ENCODE measurements around the gene NID1.

Gene NID1

GRCh38 chr1:236035681-236036101 lies 29.2 kb downstream of the NID1 start:
- peak overlapping the region; percentile 27 for H3K9ac ChIP-seq (ENCODE audit: low read depth, low read length)
- H3K4me1 ChIP-seq (ENCODE audit: control insufficient read depth, insufficient read depth, low read length), result peaks cover 28% of the 10 kb centered on the region
- H3K36me3 ChIP-seq (ENCODE audit: insufficient read depth, low read length), result peaks cover 52% of the 10 kb centered on the region

GRCh38 chr1:236033336-236033735 lies 31.6 kb downstream of the NID1 start:
- H3K36me3 ChIP-seq (ENCODE audit: insufficient read depth, low read length), result peaks cover 55% of the 10 kb centered on the region

More at GRCh38 chr1:236035681-236036101, 29.2 kb downstream of the NID1 start:
- H3K4me2 ChIP-seq (ENCODE audit: low read length), result no peak overlapping the region
- H3K27me3 ChIP-seq (ENCODE audit: control insufficient read depth, insufficient read depth, low read length), result no peaks in the 10 kb centered on the region
- no peaks in the 10 kb centered on the region for H3K9me3 ChIP-seq (replicated peaks; ENCODE audit: low read length)
- no peak overlapping the region for H3K4me3 ChIP-seq (ENCODE audit: low read length)

GRCh38 chr1:236030534-236030933 lies 34.4 kb downstream of the NID1 start:
- Histone ChIP-seq H3K36me3 (ENCODE audit: insufficient read depth, low read length) (peaks cover 59% of the 10 kb centered on the region), H3K9ac (ENCODE audit: low read depth, low read length) (no peak overlapping the region), H3K4me3 (ENCODE audit: low read length) (no peak overlapping the region), H3K4me2 (ENCODE audit: low read length) (no peak overlapping the region), H3K27me3 (ENCODE audit: control insufficient read depth, insufficient read depth, low read length) (no peaks in the 10 kb centered on the region), H3K4me1 (ENCODE audit: control insufficient read depth, insufficient read depth, low read length) (peaks cover 1% of the 10 kb centered on the region), H3K9me3 (replicated peaks; ENCODE audit: low read length) (no peaks in the 10 kb centered on the region)

More at GRCh38 chr1:236033336-236033735, 31.6 kb downstream of the NID1 start:
- Histone ChIP-seq H3K9me3 (replicated peaks; ENCODE audit: low read length) (no peaks in the 10 kb centered on the region), H3K9ac (ENCODE audit: low read depth, low read length) (no peak overlapping the region), H3K4me2 (ENCODE audit: low read length) (no peak overlapping the region), H3K4me3 (ENCODE audit: low read length) (no peak overlapping the region), H3K4me1 (ENCODE audit: control insufficient read depth, insufficient read depth, low read length) (peaks cover 13% of the 10 kb centered on the region), H3K27me3 (ENCODE audit: control insufficient read depth, insufficient read depth, low read length) (no peaks in the 10 kb centered on the region)

- no peaks in the 10 kb centered on the region for H3K9me3 ChIP-seq (replicated peaks; ENCODE audit: low read length)
- no peaks in the 10 kb centered on the region for H3K4me1 ChIP-seq (ENCODE audit: control insufficient read depth, insufficient read depth, low read length)
- H3K9ac ChIP-seq (ENCODE audit: low read depth, low read length), result no peak overlapping the region
- peaks cover 63% of the 10 kb centered on the region for H3K36me3 ChIP-seq (ENCODE audit: insufficient read depth, low read length)
- H3K4me3 ChIP-seq (ENCODE audit: low read length), result no peak overlapping the region
- H3K4me2 ChIP-seq (ENCODE audit: low read length), result no peak overlapping the region
- no peaks in the 10 kb centered on the region for H3K27me3 ChIP-seq (ENCODE audit: control insufficient read depth, insufficient read depth, low read length)
These were observed 35.4 kb downstream of the NID1 start for GRCh38 chr1:236029428-236029940.

GRCh38 chr1:236027104-236027503 lies 37.8 kb downstream of the NID1 start:
- Histone ChIP-seq H3K9ac (ENCODE audit: low read depth, low read length) (no peak overlapping the region), H3K4me2 (ENCODE audit: low read length) (no peak overlapping the region), H3K36me3 (ENCODE audit: insufficient read depth, low read length) (peaks cover 73% of the 10 kb centered on the region), H3K9me3 (replicated peaks; ENCODE audit: low read length) (no peaks in the 10 kb centered on the region), H3K27me3 (ENCODE audit: control insufficient read depth, insufficient read depth, low read length) (no peaks in the 10 kb centered on the region), H3K4me1 (ENCODE audit: control insufficient read depth, insufficient read depth, low read length) (no peaks in the 10 kb centered on the region), H3K4me3 (ENCODE audit: low read length) (no peak overlapping the region)

GRCh38 chr1:236025836-236026235 lies 39.1 kb downstream of the NID1 start:
- no peak overlapping the region for H3K9ac ChIP-seq (ENCODE audit: low read depth, low read length)
- H3K4me3 ChIP-seq (ENCODE audit: low read length), result no peak overlapping the region
- H3K9me3 ChIP-seq (replicated peaks; ENCODE audit: low read length), result no peaks in the 10 kb centered on the region
- H3K4me2 ChIP-seq (ENCODE audit: low read length), result no peak overlapping the region
- H3K27me3 ChIP-seq (ENCODE audit: control insufficient read depth, insufficient read depth, low read length), result no peaks in the 10 kb centered on the region
- peaks cover 9% of the 10 kb centered on the region for H3K4me1 ChIP-seq (ENCODE audit: control insufficient read depth, insufficient read depth, low read length)
- peaks cover 72% of the 10 kb centered on the region for H3K36me3 ChIP-seq (ENCODE audit: insufficient read depth, low read length)

- H3K4me3 ChIP-seq (ENCODE audit: low read length), result no peak overlapping the region
- H3K9me3 ChIP-seq (replicated peaks; ENCODE audit: low read length), result no peaks in the 10 kb centered on the region
- H3K27me3 ChIP-seq (ENCODE audit: control insufficient read depth, insufficient read depth, low read length), result no peaks in the 10 kb centered on the region
- peaks cover 20% of the 10 kb centered on the region for H3K4me1 ChIP-seq (ENCODE audit: control insufficient read depth, insufficient read depth, low read length)
- peaks cover 67% of the 10 kb centered on the region for H3K36me3 ChIP-seq (ENCODE audit: insufficient read depth, low read length)
- H3K4me2 ChIP-seq (ENCODE audit: low read length), result no peak overlapping the region
- H3K9ac ChIP-seq (ENCODE audit: low read depth, low read length), result no peak overlapping the region
These were observed 40.2 kb downstream of the NID1 start for GRCh38 chr1:236024641-236025040.

GRCh38 chr1:236023926-236024565 lies 40.8 kb downstream of the NID1 start:
- no peak overlapping the region for H3K4me3 ChIP-seq (ENCODE audit: low read length)
- no peaks in the 10 kb centered on the region for H3K27me3 ChIP-seq (ENCODE audit: control insufficient read depth, insufficient read depth, low read length)
- H3K9ac ChIP-seq (ENCODE audit: low read depth, low read length), result no peak overlapping the region
- peaks cover 69% of the 10 kb centered on the region for H3K36me3 ChIP-seq (ENCODE audit: insufficient read depth, low read length)
- H3K9me3 ChIP-seq (replicated peaks; ENCODE audit: low read length), result no peaks in the 10 kb centered on the region
- peaks cover 26% of the 10 kb centered on the region for H3K4me1 ChIP-seq (ENCODE audit: control insufficient read depth, insufficient read depth, low read length)
- H3K4me2 ChIP-seq (ENCODE audit: low read length), result no peak overlapping the region

- H3K27me3 ChIP-seq (ENCODE audit: control insufficient read depth, insufficient read depth, low read length), result no peaks in the 10 kb centered on the region
- peak overlapping the region; percentile 24 for H3K9ac ChIP-seq (ENCODE audit: low read depth, low read length)
- H3K9me3 ChIP-seq (replicated peaks; ENCODE audit: low read length), result no peaks in the 10 kb centered on the region
- H3K4me2 ChIP-seq (ENCODE audit: low read length), result no peak overlapping the region
- H3K36me3 ChIP-seq (ENCODE audit: insufficient read depth, low read length), result peaks cover 73% of the 10 kb centered on the region
- no peak overlapping the region for H3K4me3 ChIP-seq (ENCODE audit: low read length)
- peaks cover 36% of the 10 kb centered on the region for H3K4me1 ChIP-seq (ENCODE audit: control insufficient read depth, insufficient read depth, low read length)
These were observed 43.3 kb downstream of the NID1 start for GRCh38 chr1:236021424-236022135.

- H3K27me3 ChIP-seq (ENCODE audit: control insufficient read depth, insufficient read depth, low read length), result no peaks in the 10 kb centered on the region
- H3K36me3 ChIP-seq (ENCODE audit: insufficient read depth, low read length), result peaks cover 64% of the 10 kb centered on the region
- H3K4me3 ChIP-seq (ENCODE audit: low read length), result no peak overlapping the region
- no peaks in the 10 kb centered on the region for H3K9me3 ChIP-seq (replicated peaks; ENCODE audit: low read length)
- peaks cover 45% of the 10 kb centered on the region for H3K4me1 ChIP-seq (ENCODE audit: control insufficient read depth, insufficient read depth, low read length)
- H3K4me2 ChIP-seq (ENCODE audit: low read length), result peak overlapping the region; percentile 20
- peak overlapping the region; percentile 66 for H3K9ac ChIP-seq (ENCODE audit: low read depth, low read length)
These were observed 44.3 kb downstream of the NID1 start for GRCh38 chr1:236020359-236021219.

GRCh38 chr1:236018885-236019453 lies 45.9 kb downstream of the NID1 start:
- Histone ChIP-seq H3K4me1 (ENCODE audit: control insufficient read depth, insufficient read depth, low read length) (peaks cover 52% of the 10 kb centered on the region), H3K4me2 (ENCODE audit: low read length) (no peak overlapping the region), H3K36me3 (ENCODE audit: insufficient read depth, low read length) (peaks cover 62% of the 10 kb centered on the region), H3K27me3 (ENCODE audit: control insufficient read depth, insufficient read depth, low read length) (no peaks in the 10 kb centered on the region), H3K9me3 (replicated peaks; ENCODE audit: low read length) (no peaks in the 10 kb centered on the region), H3K4me3 (ENCODE audit: low read length) (no peak overlapping the region), H3K9ac (ENCODE audit: low read depth, low read length) (no peak overlapping the region)

Data from skeletal muscle satellite cell (primary cell).